ENCODE results near the gene THPO. TPM values are rescaled to one million over a fixed set of nuclear protein-coding genes. Genes with fewer than 3 reads are reported as not detected.

Gene THPO
- total and polyA plus RNA-seq, 2 experiments from 2014 or later: 0.14 to 1.9 TPM

DNA sequence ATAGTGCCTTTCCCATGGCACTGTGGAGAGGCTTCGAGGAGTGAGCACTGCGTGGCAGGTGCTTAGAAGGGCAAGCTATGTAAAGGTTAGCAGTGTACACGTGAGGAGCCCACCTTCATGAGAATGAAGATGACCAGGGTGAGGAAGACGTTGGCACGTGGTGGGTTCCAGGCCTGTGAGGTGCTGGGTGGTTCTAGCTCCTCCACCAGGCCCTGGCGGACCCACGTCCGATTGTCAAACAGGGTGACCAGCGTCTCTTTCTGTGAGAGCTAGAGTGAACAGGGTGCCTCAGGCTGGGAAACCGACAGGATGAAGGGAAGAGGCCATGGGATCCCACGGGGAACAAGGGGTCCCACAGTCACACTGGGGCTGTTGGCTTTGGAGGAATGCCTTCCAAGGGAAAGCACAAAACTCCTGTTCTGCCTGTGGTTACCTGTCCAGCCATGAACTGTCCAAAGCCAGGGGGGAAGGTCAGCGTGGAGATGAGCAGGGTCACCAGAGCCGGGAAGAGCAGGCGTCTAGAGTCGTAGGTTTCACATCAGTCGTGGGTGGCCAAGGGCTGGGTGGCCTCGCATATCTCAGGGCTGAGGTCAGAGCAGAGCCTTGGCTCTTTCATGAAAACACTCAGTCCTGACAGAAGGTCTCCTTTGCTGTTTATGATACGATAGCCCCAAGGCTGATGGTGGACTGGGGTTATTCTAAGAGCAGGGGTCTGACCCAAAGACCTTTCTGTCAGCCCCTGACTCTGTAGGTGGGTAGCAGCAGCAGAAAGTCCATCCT, 22.6 kb downstream of the THPO start (continued):
- TF ChIP-seq, protein P1, sequence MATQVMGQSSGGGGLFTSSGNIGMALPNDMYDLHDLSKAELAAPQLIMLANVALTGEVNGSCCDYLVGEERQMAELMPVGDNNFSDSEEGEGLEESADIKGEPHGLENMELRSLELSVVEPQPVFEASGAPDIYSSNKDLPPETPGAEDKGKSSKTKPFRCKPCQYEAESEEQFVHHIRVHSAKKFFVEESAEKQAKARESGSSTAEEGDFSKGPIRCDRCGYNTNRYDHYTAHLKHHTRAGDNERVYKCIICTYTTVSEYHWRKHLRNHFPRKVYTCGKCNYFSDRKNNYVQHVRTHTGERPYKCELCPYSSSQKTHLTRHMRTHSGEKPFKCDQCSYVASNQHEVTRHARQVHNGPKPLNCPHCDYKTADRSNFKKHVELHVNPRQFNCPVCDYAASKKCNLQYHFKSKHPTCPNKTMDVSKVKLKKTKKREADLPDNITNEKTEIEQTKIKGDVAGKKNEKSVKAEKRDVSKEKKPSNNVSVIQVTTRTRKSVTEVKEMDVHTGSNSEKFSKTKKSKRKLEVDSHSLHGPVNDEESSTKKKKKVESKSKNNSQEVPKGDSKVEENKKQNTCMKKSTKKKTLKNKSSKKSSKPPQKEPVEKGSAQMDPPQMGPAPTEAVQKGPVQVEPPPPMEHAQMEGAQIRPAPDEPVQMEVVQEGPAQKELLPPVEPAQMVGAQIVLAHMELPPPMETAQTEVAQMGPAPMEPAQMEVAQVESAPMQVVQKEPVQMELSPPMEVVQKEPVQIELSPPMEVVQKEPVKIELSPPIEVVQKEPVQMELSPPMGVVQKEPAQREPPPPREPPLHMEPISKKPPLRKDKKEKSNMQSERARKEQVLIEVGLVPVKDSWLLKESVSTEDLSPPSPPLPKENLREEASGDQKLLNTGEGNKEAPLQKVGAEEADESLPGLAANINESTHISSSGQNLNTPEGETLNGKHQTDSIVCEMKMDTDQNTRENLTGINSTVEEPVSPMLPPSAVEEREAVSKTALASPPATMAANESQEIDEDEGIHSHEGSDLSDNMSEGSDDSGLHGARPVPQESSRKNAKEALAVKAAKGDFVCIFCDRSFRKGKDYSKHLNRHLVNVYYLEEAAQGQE (IDR thresholded peaks at IDR 0.05; ENCODE audit: unreplicated experiment): no peak
- TF ChIP-seq, protein P2, sequence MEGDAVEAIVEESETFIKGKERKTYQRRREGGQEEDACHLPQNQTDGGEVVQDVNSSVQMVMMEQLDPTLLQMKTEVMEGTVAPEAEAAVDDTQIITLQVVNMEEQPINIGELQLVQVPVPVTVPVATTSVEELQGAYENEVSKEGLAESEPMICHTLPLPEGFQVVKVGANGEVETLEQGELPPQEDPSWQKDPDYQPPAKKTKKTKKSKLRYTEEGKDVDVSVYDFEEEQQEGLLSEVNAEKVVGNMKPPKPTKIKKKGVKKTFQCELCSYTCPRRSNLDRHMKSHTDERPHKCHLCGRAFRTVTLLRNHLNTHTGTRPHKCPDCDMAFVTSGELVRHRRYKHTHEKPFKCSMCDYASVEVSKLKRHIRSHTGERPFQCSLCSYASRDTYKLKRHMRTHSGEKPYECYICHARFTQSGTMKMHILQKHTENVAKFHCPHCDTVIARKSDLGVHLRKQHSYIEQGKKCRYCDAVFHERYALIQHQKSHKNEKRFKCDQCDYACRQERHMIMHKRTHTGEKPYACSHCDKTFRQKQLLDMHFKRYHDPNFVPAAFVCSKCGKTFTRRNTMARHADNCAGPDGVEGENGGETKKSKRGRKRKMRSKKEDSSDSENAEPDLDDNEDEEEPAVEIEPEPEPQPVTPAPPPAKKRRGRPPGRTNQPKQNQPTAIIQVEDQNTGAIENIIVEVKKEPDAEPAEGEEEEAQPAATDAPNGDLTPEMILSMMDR (conservative IDR thresholded peaks at IDR 0.05; ENCODE audit: low read depth in 2 of 2): no peak
- TF ChIP-seq STAT1 (IDR thresholded peaks at IDR 0.05; ENCODE audit: unreplicated experiment) (no peak), CREB1 (CRISPR knock-in tag; IDR thresholded peaks at IDR 0.05; ENCODE audit: low read depth) (no peak), NANOG (IDR thresholded peaks at IDR 0.05; ENCODE audit: borderline replicate concordance) (no peak), EZH2phosphoT487 (IDR thresholded peaks at IDR 0.05; ENCODE audit: unreplicated experiment) (no peak)

DNA sequence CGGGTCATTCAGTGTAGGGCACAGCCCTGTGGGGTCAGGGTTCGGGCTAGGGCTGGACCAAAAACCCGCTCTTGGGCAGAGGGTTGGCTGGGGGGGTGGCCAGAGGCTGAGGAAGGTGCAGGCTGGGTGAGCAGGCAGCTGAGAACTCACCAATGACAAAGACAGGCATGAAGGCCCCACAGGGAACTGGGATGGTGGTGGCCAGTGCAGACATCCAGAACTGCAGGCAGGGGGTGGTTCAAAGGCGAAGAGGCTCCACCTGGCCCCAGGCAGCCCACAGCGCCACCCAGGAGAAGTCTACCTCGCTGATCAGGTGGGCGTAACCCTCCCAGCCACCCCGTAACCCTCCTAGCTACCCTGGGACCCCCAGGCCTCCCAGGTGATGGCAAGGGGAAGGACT, 23.3 kb downstream of the THPO start:
- H3K4me3 Mint-ChIP-seq: no peak overlapping the region
- Histone ChIP-seq H3K27ac (ENCODE audit: low read depth) (no peak overlapping the region), H4K20me1 (replicated peaks; ENCODE audit: insufficient read depth) (0 out of 2 replicates have a peak, but pooled peaks cover 4% of the 10 kb centered on the region), H3K4me2 (no peak overlapping the region), H3K4me3 (no peak overlapping the region), H3K36me3 (ENCODE audit: insufficient read depth) (0 out of 2 replicates have a peak, but pooled peaks cover 3% of the 10 kb centered on the region), H3K9me2 (ENCODE audit: insufficient read depth) (no peaks in the 10 kb centered on the region), H3K4me1 (ENCODE audit: insufficient read depth) (peaks cover 6% of the 10 kb centered on the region; the same call in 1 of the 2 replicates), H3K27me3 (ENCODE audit: insufficient read depth) (no peaks in the 10 kb centered on the region), H2AFZ (no peak overlapping the region), H3F3A (replicated peaks; ENCODE audit: low read depth) (0 out of 2 replicates have a peak, but pooled peaks cover 2% of the 10 kb centered on the region), H3K79me2 (replicated peaks; ENCODE audit: insufficient read depth) (no peaks in the 10 kb centered on the region)
- H3K27ac Mint-ChIP-seq: no peak overlapping the region
- peaks cover 15% of the 10 kb centered on the region for H3K4me1 Mint-ChIP-seq
- H3K27me3 Mint-ChIP-seq (ENCODE audit: insufficient read depth, low read depth, poor library complexity): peaks cover 4% of the 10 kb centered on the region
- ATAC-seq (peak; percentile 10), DNase-seq (ENCODE audit: low spot score) (no peak)
- no peaks in the 10 kb centered on the region for H3K9me3 Mint-ChIP-seq
- peaks cover 35% of the 10 kb centered on the region for H3K36me3 Mint-ChIP-seq (ENCODE audit: low read depth)
- TF ChIP-seq, protein P2 (conservative IDR thresholded peaks at IDR 0.05; ENCODE audit: low read depth in 2 of 2): 0 out of 4 replicates have a peak, but pooled peaks of 1 of the 2 experiments have one; percentile 0
- no peak for TF ChIP-seq CREB1 (CRISPR knock-in tag; IDR thresholded peaks at IDR 0.05; ENCODE audit: low read depth)
